Keratinocyte (primary cell): Measurements from ENCODE around the gene BRD1. TPM values are rescaled to one million over a fixed set of nuclear protein-coding genes. Genes with fewer than 3 reads are reported as not detected.
A peak's percentile ranks its signal among the peaks of the same experiment; 100 is the strongest.

Experiments
- DNase-seq: peaks from one replicate; pipeline ENCODE4 v3.0.0-alpha.2; 2011; ENCODE audit warnings: low read depth, missing footprints, low spot score
- FAIRE-seq: peaks from 2 replicates; lab custom pipeline; 2011; peaks lifted over from hg19 to GRCh38; lab: Jason Lieb, UNC
- H2AFZ ChIP-seq: 2 replicates; pipeline ENCODE4 v1.6.0; 2012; ENCODE audit warnings: low read length, control low read depth, inconsistent platforms; ENCODE audit not compliant: control insufficient read depth
- H3K27ac ChIP-seq: 2 replicates; pipeline ENCODE4 v1.5.1; 2011; ENCODE audit warnings: low read length; ENCODE audit not compliant: control insufficient read depth, insufficient read depth
- H3K27me3 ChIP-seq: 3 replicates; pipeline ENCODE4 v1.6.0; 2011; ENCODE audit warnings: low read length; ENCODE audit not compliant: control insufficient read depth, insufficient read depth; ENCODE audit errors: extremely low read depth
- H3K36me3 ChIP-seq, 2 experiments: 2 replicates in 1 of 2; 3 replicates in 1 of 2; pipeline ENCODE4 v1.5.1; 2011; ENCODE audit warnings: low read length in 2 of 2, mild to moderate bottlenecking in 1 of 2; ENCODE audit not compliant: control insufficient read depth in 2 of 2, insufficient read depth in 2 of 2; ENCODE audit errors: extremely low read depth in 1 of 2
- H3K4me1 ChIP-seq: 3 replicates; pipeline ENCODE4 v1.5.1; 2011; ENCODE audit warnings: low read length; ENCODE audit not compliant: control insufficient read depth, insufficient read depth; ENCODE audit errors: extremely low read depth
- H3K4me2 ChIP-seq: 3 replicates; pipeline ENCODE4 v1.6.0; 2011; ENCODE audit warnings: low read depth, low read length; ENCODE audit not compliant: control insufficient read depth, insufficient read depth; ENCODE audit errors: extremely low read depth
- H3K4me3 ChIP-seq, 3 experiments: fragments of 200-600 bp in 1 of 3; sonication (generic) in 1 of 3; 2 replicates in 2 of 3; 3 replicates in 1 of 3; pipeline ENCODE4 v1.5.1; 2011 to 2016; ENCODE audit warnings: low read length in 3 of 3, mild to moderate bottlenecking in 3 of 3, control low read depth in 2 of 3, inconsistent platforms in 1 of 3, low read depth in 1 of 3, mixed read lengths in 1 of 3, mixed run types in 1 of 3, moderate library complexity in 1 of 3; ENCODE audit not compliant: control insufficient read depth in 2 of 3, insufficient read depth in 2 of 3; ENCODE audit errors: extremely low read depth in 1 of 3
- H3K79me2 ChIP-seq: 2 replicates; pipeline ENCODE4 v1.6.0; 2012; ENCODE audit warnings: low read length; ENCODE audit not compliant: control insufficient read depth, insufficient read depth
- H3K9ac ChIP-seq: 3 replicates; pipeline ENCODE4 v1.6.0; 2011; ENCODE audit warnings: low read length; ENCODE audit not compliant: control insufficient read depth, insufficient read depth; ENCODE audit errors: extremely low read depth
- H3K9me1 ChIP-seq: 3 replicates; pipeline ENCODE4 v1.6.0; 2011; ENCODE audit warnings: low read length; ENCODE audit not compliant: control insufficient read depth, insufficient read depth; ENCODE audit errors: extremely low read depth
- H3K9me3 ChIP-seq: 2 replicates; pipeline ENCODE4 v1.5.1; 2012; ENCODE audit warnings: low read depth, low read length; ENCODE audit not compliant: control insufficient read depth
- H4K20me1 ChIP-seq: 3 replicates; pipeline ENCODE4 v1.6.0; 2011; ENCODE audit warnings: low read length; ENCODE audit not compliant: control insufficient read depth, insufficient read depth; ENCODE audit errors: extremely low read depth
- EZH2 ChIP-seq: IDR thresholded peaks from one replicate; pipeline ENCODE4 v1.6.1; 2012; ENCODE audit warnings: inconsistent platforms, mild to moderate bottlenecking, low read length, moderate library complexity
- dilution Hi-C: fragments of 300-500 bp; cut with MboI; formaldehyde crosslinking; loops from one replicate; pipeline ENCODE4 v1.7.0; 2020; ENCODE audit warnings: low sequenced_read_pairs; ENCODE audit not compliant: extremely low pct_ligation_motif_present
- polyA plus RNA-seq, 5 experiments: library from polyadenylated mRNA; depleted of rRNA in 3 of 5; stranded (reverse) in 3 of 5; stranded (forward) in 1 of 5; unstranded in 1 of 5; fragments of >200 nt; gene quantifications; 1 replicate in 1 of 5; 2 replicates in 3 of 5; 3 replicates in 1 of 5; pipeline versions ENCODE4 v1.2.1 to v1.2.3, GENCODE V29; 2011 to 2012; ENCODE audit warnings: missing spikeins in 2 of 5, low read depth in 1 of 5, low replicate concordance in 1 of 5
- TF ChIP-seq, protein P1 (sequence below), 3 experiments: IDR thresholded peaks in 1 of 3; conservative IDR thresholded peaks in 1 of 3; optimal IDR thresholded peaks in 1 of 3; 2 replicates in 2 of 3; 3 replicates in 1 of 3; pipeline versions ENCODE3 to v1.5.1; 2011; ENCODE audit warnings: low read length in 3 of 3, mild to moderate bottlenecking in 3 of 3, moderate library complexity in 2 of 3, control low read depth in 1 of 3, inconsistent platforms in 1 of 3; ENCODE audit not compliant: insufficient read depth in 2 of 3; ENCODE audit errors: extremely low read depth in 1 of 3

Gene BRD1
- polyA plus RNA-seq, 1 donor (not counting 4 experiments of a cell fraction or from before 2014, with no cell fraction given), result 4.3 TPM

DNA sequence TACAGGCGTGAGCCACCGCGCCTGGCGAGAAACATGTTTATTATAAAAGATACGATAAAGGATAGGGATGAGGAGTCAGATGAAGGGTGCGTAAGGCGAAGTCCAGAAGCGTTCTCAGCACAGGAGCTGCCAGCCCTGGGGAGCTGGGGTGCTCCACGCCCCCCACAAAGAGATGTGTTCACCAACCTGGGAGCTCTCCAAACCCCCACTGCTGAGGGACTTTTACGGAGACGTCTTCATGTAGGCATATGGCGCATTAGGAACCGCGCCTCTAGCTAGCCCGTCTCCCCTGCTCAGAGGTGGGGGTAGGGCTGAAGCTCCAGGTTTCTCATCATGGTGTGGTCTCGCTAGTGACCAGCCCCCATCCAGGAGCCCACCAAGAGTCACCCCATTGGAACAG, 17.6 kb upstream of the BRD1 start:
- Histone ChIP-seq H4K20me1 (peaks cover 2% of the 10 kb centered on the region), H3K9me1 (no peaks in the 10 kb centered on the region), H3K4me2 (no peak overlapping the region), H3K27me3 (peaks cover 41% of the 10 kb centered on the region), H3K27ac (no peak overlapping the region), H3K9ac (no peak overlapping the region), H3K36me3 (no peaks in the 10 kb centered on the region), H3K4me1 (no peaks in the 10 kb centered on the region), H3K79me2 (no peaks in the 10 kb centered on the region), H2AFZ (no peak overlapping the region), H3K4me3 (no peak overlapping the region), H3K9me3 (no peaks in the 10 kb centered on the region)
- no peak for TF ChIP-seq EZH2
- TF ChIP-seq, protein P1, sequence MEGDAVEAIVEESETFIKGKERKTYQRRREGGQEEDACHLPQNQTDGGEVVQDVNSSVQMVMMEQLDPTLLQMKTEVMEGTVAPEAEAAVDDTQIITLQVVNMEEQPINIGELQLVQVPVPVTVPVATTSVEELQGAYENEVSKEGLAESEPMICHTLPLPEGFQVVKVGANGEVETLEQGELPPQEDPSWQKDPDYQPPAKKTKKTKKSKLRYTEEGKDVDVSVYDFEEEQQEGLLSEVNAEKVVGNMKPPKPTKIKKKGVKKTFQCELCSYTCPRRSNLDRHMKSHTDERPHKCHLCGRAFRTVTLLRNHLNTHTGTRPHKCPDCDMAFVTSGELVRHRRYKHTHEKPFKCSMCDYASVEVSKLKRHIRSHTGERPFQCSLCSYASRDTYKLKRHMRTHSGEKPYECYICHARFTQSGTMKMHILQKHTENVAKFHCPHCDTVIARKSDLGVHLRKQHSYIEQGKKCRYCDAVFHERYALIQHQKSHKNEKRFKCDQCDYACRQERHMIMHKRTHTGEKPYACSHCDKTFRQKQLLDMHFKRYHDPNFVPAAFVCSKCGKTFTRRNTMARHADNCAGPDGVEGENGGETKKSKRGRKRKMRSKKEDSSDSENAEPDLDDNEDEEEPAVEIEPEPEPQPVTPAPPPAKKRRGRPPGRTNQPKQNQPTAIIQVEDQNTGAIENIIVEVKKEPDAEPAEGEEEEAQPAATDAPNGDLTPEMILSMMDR (optimal IDR thresholded peaks at IDR 0.05 in 1 of 3, IDR thresholded peaks at IDR 0.05 in 1 of 3, conservative IDR thresholded peaks at IDR 0.05 in 1 of 3; ENCODE audit: extremely low read depth in 1 of 3, insufficient read depth in 2 of 3, low read length in 3 of 3), result no peak
- FAIRE-seq (no peak), DNase-seq (no peak)
- dilution Hi-C loops, result no loop called here

DNA sequence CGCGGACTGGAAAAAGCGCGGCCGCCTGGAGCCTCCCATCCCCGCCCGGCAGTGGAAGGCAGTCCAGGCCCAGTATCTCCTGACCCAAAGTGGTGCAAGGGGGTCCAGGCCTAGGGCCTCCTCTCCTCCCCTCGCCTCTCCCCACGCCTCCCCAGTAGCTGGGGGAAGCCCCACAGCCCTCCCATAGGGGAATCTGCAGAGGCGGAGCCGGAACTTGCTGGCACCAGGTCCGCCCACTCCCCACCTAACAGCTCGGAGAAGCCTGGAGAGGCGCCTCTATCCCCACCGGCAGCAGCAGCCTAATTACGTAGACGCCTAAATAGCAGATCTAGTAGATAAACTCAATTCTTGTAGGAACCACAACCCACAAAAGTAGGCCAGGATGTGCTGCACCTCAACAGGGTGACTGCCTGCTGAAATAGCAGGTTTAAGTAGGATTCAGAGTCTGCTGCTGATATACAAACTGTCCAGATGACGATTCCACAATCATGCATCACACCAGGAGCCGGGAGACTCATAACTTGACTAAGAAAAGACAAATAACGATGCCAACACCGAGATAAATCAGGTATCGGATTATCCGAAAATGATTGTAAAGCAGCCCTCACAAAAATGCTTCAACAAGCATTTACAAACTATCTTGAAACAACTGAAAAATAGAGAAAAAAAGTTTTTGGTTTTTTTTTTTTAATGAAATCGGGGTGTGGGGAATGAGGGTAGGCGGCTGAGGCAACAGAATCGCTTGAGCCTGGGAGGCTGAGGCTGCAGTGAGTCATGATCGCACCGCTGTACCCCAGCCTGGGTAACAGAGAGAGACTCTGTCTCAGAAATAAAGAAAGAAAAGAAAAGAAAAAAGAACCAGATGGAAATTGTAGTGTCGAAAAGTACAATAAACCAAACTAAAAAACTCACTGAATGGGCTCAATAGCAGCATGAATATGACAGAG, 11.4 kb upstream of the BRD1 start:
- Histone ChIP-seq H3K4me1 (peaks cover 9% of the 10 kb centered on the region), H3K27ac (no peak overlapping the region), H3K9me1 (no peaks in the 10 kb centered on the region), H3K79me2 (no peaks in the 10 kb centered on the region), H3K27me3 (no peaks in the 10 kb centered on the region), H4K20me1 (no peaks in the 10 kb centered on the region), H3K9me3 (no peaks in the 10 kb centered on the region), H3K9ac (no peak overlapping the region), H2AFZ (peak overlapping the region; percentile 65), H3K4me3 (no peak overlapping the region), H3K36me3 (no peaks in the 10 kb centered on the region), H3K4me2 (peak overlapping the region; percentile 45)
- TF ChIP-seq EZH2, result no peak
- TF ChIP-seq, protein P1 (optimal IDR thresholded peaks at IDR 0.05 in 1 of 3, IDR thresholded peaks at IDR 0.05 in 1 of 3, conservative IDR thresholded peaks at IDR 0.05 in 1 of 3; ENCODE audit: extremely low read depth in 1 of 3, insufficient read depth in 2 of 3, low read length in 3 of 3), result no peak
- no peak for DNase-seq
- dilution Hi-C loops, result no loop called here
- FAIRE-seq, result no peak
